A549 (cell line): ENCODE measurements around the gene EXOSC1. TPM values are rescaled to one million over a fixed set of nuclear protein-coding genes. Genes with fewer than 3 reads are reported as not detected.
"Not testable (repeated sequence)": the region's sequence is repeated elsewhere in the genome, so short reads cannot be mapped to it uniquely, and the experiment has no call there.

ENCODE experiments used
- ATAC-seq, 2 experiments: fragments of 200-7000 bp in 1 of 2; fragments of >200 bp in 1 of 2; cut with Nextera tagmentation in 1 of 2; cut with Tn5 transposase in 1 of 2; 3 replicates each; pipeline versions ENCODE4 v1.8.0 to v1.9.1; 2018 to 2020; ENCODE audit warnings: mild to moderate bottlenecking in 1 of 2, moderate library complexity in 1 of 2
- CTCF ChIA-PET: fragments of 300-600 bp; sonication (Branson Sonifier 250); formaldehyde crosslinking; extraction: SDS; loops from one replicate; lab custom pipeline; 2021; ENCODE audit warnings: antibody characterized with exemption, inconsistent platforms; lab: Yijun Ruan, JAX
- POLR2A ChIA-PET: fragments of 350-600 bp; formaldehyde crosslinking; extraction: SDS; loops from one replicate; lab custom pipeline; 2021; ENCODE audit warnings: antibody characterized with exemption, inconsistent platforms; lab: Yijun Ruan, JAX
- DNase-seq, 2 experiments: peaks; one replicate each; pipeline versions ENCODE4 v3.0.0 to v3.0.0-alpha.2; 2011 to 2016; ENCODE audit warnings: low read depth in 1 of 2, low spot score in 1 of 2
- FAIRE-seq: peaks from 2 replicates; lab custom pipeline; 2011; peaks lifted over from hg19 to GRCh38; lab: Jason Lieb, UNC
- H3K27ac ChIP-seq, 2 experiments: fragments of >200 bp; sonication (Bioruptor Twin); formaldehyde crosslinking; 3 replicates each; pipeline ENCODE4 v1.5.1; 2016 to 2017
- H3K4me1 ChIP-seq: fragments of >200 bp; sonication (Bioruptor Twin); formaldehyde crosslinking; 3 replicates; pipeline ENCODE4 v1.6.1; 2016
- H3K4me2 ChIP-seq: fragments of >200 bp; sonication (Bioruptor Twin); formaldehyde crosslinking; 3 replicates; pipeline ENCODE4 v1.6.1; 2016
- H3K4me3 ChIP-seq: fragments of >200 bp; sonication (Bioruptor Twin); formaldehyde crosslinking; 3 replicates; pipeline ENCODE4 v1.5.1; 2016
- H3K9me3 ChIP-seq: fragments of >200 bp; sonication (Bioruptor Twin); formaldehyde crosslinking; 3 replicates; pipeline ENCODE4 v1.6.1; 2016
- CBX8 ChIP-seq: fragments of 200-600 bp; sonication (generic); IDR thresholded peaks from 2 replicates; pipeline ENCODE4 v1.6.1; 2016
- CEBPB ChIP-seq, 2 experiments: fragments of >200 bp in 1 of 2; sonication (Bioruptor Twin) in 1 of 2; formaldehyde crosslinking in 1 of 2; IDR thresholded peaks; 2 replicates each; pipeline ENCODE4 v1.6.1; 2012 to 2016
- CHD2 ChIP-seq: fragments of 150-350 bp; IDR thresholded peaks from 2 replicates; pipeline ENCODE4 v1.6.1; 2014; ENCODE audit warnings: low read length; ENCODE audit not compliant: partially characterized antibody
- CHD4 ChIP-seq: fragments of 200-600 bp; sonication (generic); IDR thresholded peaks from 2 replicates; pipeline ENCODE4 v1.6.1; 2016; ENCODE audit warnings: antibody characterized with exemption, mild to moderate bottlenecking, borderline replicate concordance
- ESRRA ChIP-seq: fragments of 150-350 bp; IDR thresholded peaks from 2 replicates; pipeline ENCODE4 v1.6.1; 2014; ENCODE audit warnings: mild to moderate bottlenecking, low read length, borderline replicate concordance
- HOXA7 ChIP-seq: fragments of 250-450 bp; sonication (Bioruptor Pico); IDR thresholded peaks from 2 replicates; pipeline ENCODE4 v1.5.0; 2020; ENCODE audit warnings: mild to moderate bottlenecking, moderate library complexity
- HOXB5 ChIP-seq: fragments of 250-450 bp; sonication (Bioruptor Pico); IDR thresholded peaks from 2 replicates; pipeline ENCODE4 v1.5.0; 2020; ENCODE audit warnings: mild to moderate bottlenecking, moderate library complexity
- JUNB ChIP-seq: fragments of >200 bp; sonication (Bioruptor Twin); formaldehyde crosslinking; IDR thresholded peaks from 2 replicates; pipeline ENCODE4 v1.6.1; 2016
- KDM5A ChIP-seq: fragments of 200-600 bp; sonication (generic); IDR thresholded peaks from 2 replicates; pipeline ENCODE4 v1.6.1; 2016; ENCODE audit warnings: antibody characterized with exemption, mild to moderate bottlenecking
- MAZ ChIP-seq: fragments of 150-350 bp; IDR thresholded peaks from 2 replicates; pipeline ENCODE4 v1.6.1; 2014; ENCODE audit warnings: antibody characterized with exemption, low read depth, low read length, borderline replicate concordance
- NPAS2 ChIP-seq: fragments of 250-450 bp; sonication (Bioruptor Pico); IDR thresholded peaks from 2 replicates; pipeline ENCODE4 v1.8.0; 2022; ENCODE audit warnings: mild to moderate bottlenecking, moderate library complexity, borderline replicate concordance
- PHF8 ChIP-seq: fragments of 200-600 bp; sonication (generic); IDR thresholded peaks from 2 replicates; pipeline ENCODE4 v1.6.1; 2016; ENCODE audit warnings: low read depth, mild to moderate bottlenecking, antibody characterized with exemption, moderate library complexity, borderline replicate concordance
- RCOR1 ChIP-seq: fragments of 150-350 bp; IDR thresholded peaks from 2 replicates; pipeline ENCODE4 v1.6.1; 2014; ENCODE audit warnings: antibody characterized with exemption, low read length, low read depth
- RNF2 ChIP-seq: fragments of 200-600 bp; sonication (generic); IDR thresholded peaks from 2 replicates; pipeline ENCODE4 v1.6.1; 2016; ENCODE audit warnings: low read depth, mild to moderate bottlenecking, antibody characterized with exemption, moderate library complexity, borderline replicate concordance
- ZFP36 ChIP-seq: fragments of 450-650 bp; IDR thresholded peaks from 2 replicates; pipeline ENCODE4 v1.6.1; 2014; ENCODE audit warnings: borderline replicate concordance; ENCODE audit not compliant: partially characterized antibody
- WGBS: methylation state at CpG from one replicate; pipeline ENCODE4 v1.1.6; 2017; ENCODE audit errors: missing lambda C conversion rate; 5-methylcytosine and 5-hydroxymethylcytosine counted together
- polyA plus RNA-seq, 4 experiments: library from polyadenylated mRNA; depleted of rRNA in 3 of 4; stranded (reverse); fragments of >200 nt; fragmentation: RNase III in 1 of 4; extraction: RNeasy Plus Mini Kit Qiagen cat#74134 plus additional on column Dnase treatment in 1 of 4; gene quantifications; 2 replicates in 3 of 4; 3 replicates in 1 of 4; pipeline ENCODE4 v1.2.3, GENCODE V29; 2011 to 2017
- TF ChIP-seq, protein P1 (sequence below): fragments of >200 bp; sonication (Bioruptor Twin); formaldehyde crosslinking; IDR thresholded peaks from 3 replicates; pipeline ENCODE4 v1.5.1; 2016
- TF ChIP-seq, protein P2 (sequence below): fragments of >200 bp; sonication (Bioruptor Twin); formaldehyde crosslinking; IDR thresholded peaks from 2 replicates; pipeline ENCODE4 v1.6.1; 2016
- TF ChIP-seq, protein P3 (sequence below): fragments of 250-450 bp; sonication (Bioruptor Pico); IDR thresholded peaks from 2 replicates; pipeline ENCODE4 v1.5.0; 2021; ENCODE audit warnings: mild to moderate bottlenecking, moderate library complexity, borderline replicate concordance
- TF ChIP-seq, protein P4 (sequence below): fragments of >200 bp; sonication (Bioruptor Twin); formaldehyde crosslinking; IDR thresholded peaks from 3 replicates; pipeline ENCODE4 v1.6.1; 2016

Gene EXOSC1
- polyA plus RNA-seq, 2 of the 4 experiments (the other 2 are of a cell fraction), result 54.8 to 64.0 TPM

DNA sequence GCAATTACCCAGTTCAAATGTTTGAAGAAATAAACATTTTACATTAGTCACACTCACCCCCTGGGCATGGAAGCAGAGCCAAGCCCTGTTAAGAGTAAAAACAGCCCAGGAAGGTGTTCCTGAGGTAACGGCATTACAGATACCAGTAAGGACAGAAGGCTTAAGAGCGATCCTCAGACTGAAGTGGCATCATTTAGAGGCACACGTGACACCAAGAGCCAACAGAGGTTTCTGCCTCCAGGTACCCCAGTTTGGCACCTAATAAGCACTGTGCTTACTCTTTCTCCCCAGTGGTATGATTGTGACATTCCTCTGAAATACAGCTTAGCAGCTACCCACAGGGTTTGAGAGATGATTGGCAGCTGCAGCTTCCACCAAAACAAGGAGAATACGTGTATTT lies 35.3 kb upstream of the EXOSC1 start:
- DNase-seq, result no peak
- TF ChIP-seq HOXB5 (CRISPR knock-in tag), result no peak
- no peak for TF ChIP-seq CBX8
- TF ChIP-seq, all 56 proteins: peak for 0
- ChIA-PET POLR2A (no interaction called here), CTCF (interaction anchor here (0.8 to 1.5 kb wide), 5 partner anchors 13 to 132 kb away, joined by 3 to 6 read pairs (median 5); no protein-coding TSS in a partner anchor)
- Histone ChIP-seq H3K4me3 (no peak overlapping the region), H3K4me1 (peaks cover 12% of the 10 kb centered on the region; the same call in 2 of the 3 replicates), H3K4me2 (no peak overlapping the region), H3K27ac (no peak overlapping the region), H3K9me3 (no peaks in the 10 kb centered on the region)
- ATAC-seq (no peak), FAIRE-seq (no peak)
- WGBS, result 85% methylated on average over 4 of the region's 4 CpGs

DNA sequence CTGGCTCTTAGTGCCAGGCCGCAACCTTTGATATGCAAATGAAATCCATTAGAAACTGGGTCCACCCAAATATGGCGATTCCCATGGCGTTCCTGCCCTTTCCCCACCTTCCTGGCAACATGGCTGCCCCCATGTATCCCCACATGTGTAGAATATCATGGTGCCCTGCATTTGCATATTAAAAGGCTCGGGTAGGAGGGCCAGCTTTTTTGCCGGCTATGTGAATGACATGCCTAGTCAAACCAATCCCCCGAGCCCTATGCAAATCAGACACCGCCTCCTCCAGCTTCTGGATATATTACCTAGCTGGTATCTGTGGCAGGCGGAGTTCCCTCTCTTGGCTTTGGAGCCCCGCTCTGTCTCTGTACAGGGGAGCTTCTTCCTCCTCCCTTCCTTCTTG lies 34.1 kb upstream of the EXOSC1 start:
- POLR2A ChIA-PET, result no interaction called here
- H3K4me1 ChIP-seq, result peaks cover 12% of the 10 kb centered on the region; the same call in 2 of the 3 replicates
- FAIRE-seq (no peak), ATAC-seq (no peak)
- TF ChIP-seq KDM5A, result no peak
- no peak for TF ChIP-seq JUNB
- TF ChIP-seq HOXA7 (CRISPR knock-in tag), result no peak
- TF ChIP-seq, protein P1, sequence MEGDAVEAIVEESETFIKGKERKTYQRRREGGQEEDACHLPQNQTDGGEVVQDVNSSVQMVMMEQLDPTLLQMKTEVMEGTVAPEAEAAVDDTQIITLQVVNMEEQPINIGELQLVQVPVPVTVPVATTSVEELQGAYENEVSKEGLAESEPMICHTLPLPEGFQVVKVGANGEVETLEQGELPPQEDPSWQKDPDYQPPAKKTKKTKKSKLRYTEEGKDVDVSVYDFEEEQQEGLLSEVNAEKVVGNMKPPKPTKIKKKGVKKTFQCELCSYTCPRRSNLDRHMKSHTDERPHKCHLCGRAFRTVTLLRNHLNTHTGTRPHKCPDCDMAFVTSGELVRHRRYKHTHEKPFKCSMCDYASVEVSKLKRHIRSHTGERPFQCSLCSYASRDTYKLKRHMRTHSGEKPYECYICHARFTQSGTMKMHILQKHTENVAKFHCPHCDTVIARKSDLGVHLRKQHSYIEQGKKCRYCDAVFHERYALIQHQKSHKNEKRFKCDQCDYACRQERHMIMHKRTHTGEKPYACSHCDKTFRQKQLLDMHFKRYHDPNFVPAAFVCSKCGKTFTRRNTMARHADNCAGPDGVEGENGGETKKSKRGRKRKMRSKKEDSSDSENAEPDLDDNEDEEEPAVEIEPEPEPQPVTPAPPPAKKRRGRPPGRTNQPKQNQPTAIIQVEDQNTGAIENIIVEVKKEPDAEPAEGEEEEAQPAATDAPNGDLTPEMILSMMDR, result no peak
- TF ChIP-seq, protein P2, sequence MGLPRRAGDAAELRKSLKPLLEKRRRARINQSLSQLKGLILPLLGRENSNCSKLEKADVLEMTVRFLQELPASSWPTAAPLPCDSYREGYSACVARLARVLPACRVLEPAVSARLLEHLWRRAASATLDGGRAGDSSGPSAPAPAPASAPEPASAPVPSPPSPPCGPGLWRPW, result no peak
- no peak for TF ChIP-seq CHD4
- TF ChIP-seq CEBPB (IDR thresholded peaks at IDR 0.05), result no peak
- no peak for TF ChIP-seq RNF2
- no peak for TF ChIP-seq NPAS2 (CRISPR knock-in tag)
- TF ChIP-seq CBX8, result no peak
- no peak for TF ChIP-seq CHD2
- TF ChIP-seq RCOR1, result no peak
- no peak for TF ChIP-seq PHF8
- TF ChIP-seq ZFP36, result no peak
- TF ChIP-seq, protein P3, sequence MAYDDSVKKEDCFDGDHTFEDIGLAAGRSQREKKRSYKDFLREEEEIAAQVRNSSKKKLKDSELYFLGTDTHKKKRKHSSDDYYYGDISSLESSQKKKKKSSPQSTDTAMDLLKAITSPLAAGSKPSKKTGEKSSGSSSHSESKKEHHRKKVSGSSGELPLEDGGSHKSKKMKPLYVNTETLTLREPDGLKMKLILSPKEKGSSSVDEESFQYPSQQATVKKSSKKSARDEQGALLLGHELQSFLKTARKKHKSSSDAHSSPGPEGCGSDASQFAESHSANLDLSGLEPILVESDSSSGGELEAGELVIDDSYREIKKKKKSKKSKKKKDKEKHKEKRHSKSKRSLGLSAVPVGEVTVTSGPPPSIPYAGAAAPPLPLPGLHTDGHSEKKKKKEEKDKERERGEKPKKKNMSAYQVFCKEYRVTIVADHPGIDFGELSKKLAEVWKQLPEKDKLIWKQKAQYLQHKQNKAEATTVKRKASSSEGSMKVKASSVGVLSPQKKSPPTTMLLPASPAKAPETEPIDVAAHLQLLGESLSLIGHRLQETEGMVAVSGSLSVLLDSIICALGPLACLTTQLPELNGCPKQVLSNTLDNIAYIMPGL (CRISPR knock-in tag), result no peak
- no peak for TF ChIP-seq ESRRA
- TF ChIP-seq, protein P4, sequence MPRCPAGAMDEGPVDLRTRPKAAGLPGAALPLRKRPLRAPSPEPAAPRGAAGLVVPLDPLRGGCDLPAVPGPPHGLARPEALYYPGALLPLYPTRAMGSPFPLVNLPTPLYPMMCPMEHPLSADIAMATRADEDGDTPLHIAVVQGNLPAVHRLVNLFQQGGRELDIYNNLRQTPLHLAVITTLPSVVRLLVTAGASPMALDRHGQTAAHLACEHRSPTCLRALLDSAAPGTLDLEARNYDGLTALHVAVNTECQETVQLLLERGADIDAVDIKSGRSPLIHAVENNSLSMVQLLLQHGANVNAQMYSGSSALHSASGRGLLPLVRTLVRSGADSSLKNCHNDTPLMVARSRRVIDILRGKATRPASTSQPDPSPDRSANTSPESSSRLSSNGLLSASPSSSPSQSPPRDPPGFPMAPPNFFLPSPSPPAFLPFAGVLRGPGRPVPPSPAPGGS, result no peak
- TF ChIP-seq MAZ, result no peak
- TF ChIP-seq, all 56 proteins: peak for 0
- no peak overlapping the region for H3K4me3 ChIP-seq
- 80% methylated on average over 9 of the region's 9 CpGs for WGBS
- H3K9me3 ChIP-seq, result no peaks in the 10 kb centered on the region
- H3K4me2 ChIP-seq, result no peak overlapping the region
- no peak for DNase-seq
- CTCF ChIA-PET, result interaction anchor here (1.2 kb wide), 2 partner anchors 22 to 251 kb away, joined by 3 to 4 read pairs; no protein-coding TSS in a partner anchor
- no peak overlapping the region for H3K27ac ChIP-seq

DNA sequence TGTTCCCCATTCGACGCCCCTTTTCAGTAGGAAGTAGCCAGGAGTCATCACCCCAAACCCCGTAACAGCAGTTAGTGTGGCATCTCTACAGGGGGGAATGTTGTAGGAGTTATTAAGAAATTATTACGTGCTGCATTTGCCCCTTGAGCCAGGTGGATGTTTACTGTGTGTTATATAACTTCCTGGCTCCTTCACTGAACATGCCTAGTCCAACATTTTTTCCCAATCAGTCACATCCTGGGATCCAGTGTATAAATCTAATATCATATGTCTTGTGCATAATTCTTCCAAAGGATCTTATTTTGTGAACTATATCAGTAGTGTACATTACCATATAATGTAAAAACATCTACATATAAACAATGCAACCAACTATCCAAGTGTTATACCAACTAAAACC lies 33.6 kb upstream of the EXOSC1 start:
- ATAC-seq, DNase-seq, H3K27ac ChIP-seq, H3K9me3 ChIP-seq, H3K4me2 ChIP-seq, CTCF ChIA-PET, H3K4me3 ChIP-seq, POLR2A ChIA-PET: not testable (repeated sequence)
- peaks cover 12% of the 10 kb centered on the region; the same call in 2 of the 3 replicates for H3K4me1 ChIP-seq
- FAIRE-seq, result peak; percentile 59
- WGBS, result 85% methylated on average over 4 of the region's 4 CpGs
